Suprapubic skin (tissue), 4 donors: ENCODE results near the gene DOK5. TPM values are rescaled to one million over a fixed set of nuclear protein-coding genes. Genes with fewer than 3 reads are reported as not detected.

ENCODE experiments used
- DNase-seq, 2 donors: peaks; one replicate each; pipeline ENCODE4 v3.0.0-alpha.2; 2019; ENCODE audit warnings: low spot score in 2 of 2
- H3K27ac ChIP-seq: fragments of 200-600 bp; sonication (generic); one replicate; pipeline ENCODE4 v1.5.1; 2019
- H3K27me3 ChIP-seq: fragments of 200-600 bp; sonication (generic); one replicate; pipeline ENCODE4 v1.5.1; 2019
- H3K36me3 ChIP-seq: fragments of 200-600 bp; sonication (generic); one replicate; pipeline ENCODE4 v1.5.1; 2019
- H3K4me1 ChIP-seq: fragments of 200-600 bp; sonication (generic); one replicate; pipeline ENCODE4 v1.5.1; 2019
- H3K4me3 ChIP-seq: fragments of 200-600 bp; sonication (generic); one replicate; pipeline ENCODE4 v1.5.1; 2019; ENCODE audit warnings: mild to moderate bottlenecking
- H3K9me3 ChIP-seq: fragments of 200-600 bp; sonication (generic); one replicate; pipeline ENCODE4 v1.5.1; 2019
- CTCF ChIP-seq, 2 donors: fragments of 200-600 bp in 1 of 2; fragments of 450-650 bp in 1 of 2; sonication (generic) in 1 of 2; IDR thresholded peaks; one replicate each; pipeline ENCODE4 v1.5.1; 2016 to 2019; ENCODE audit warnings: antibody characterized with exemption in 2 of 2, mild to moderate bottlenecking in 1 of 2, moderate library complexity in 1 of 2
- EP300 ChIP-seq: sonication (generic); formaldehyde crosslinking; IDR thresholded peaks from one replicate; pipeline ENCODE4 v1.6.1; 2017; ENCODE audit warnings: antibody characterized with exemption
- POLR2A ChIP-seq, 2 donors: fragments of 450-650 bp; IDR thresholded peaks; one replicate each; pipeline ENCODE4 v1.6.1; 2017; ENCODE audit warnings: antibody characterized with exemption in 2 of 2, mild to moderate bottlenecking in 2 of 2, moderate library complexity in 2 of 2
- POLR2AphosphoS5 ChIP-seq, 3 donors: sonication (generic); formaldehyde crosslinking; IDR thresholded peaks; one replicate each; pipeline ENCODE4 v1.6.1; 2017; ENCODE audit warnings: antibody characterized with exemption in 3 of 3
- WGBS: methylation state at CpG from one replicate; pipeline ENCODE4 v1.1.5; 2018; 5-methylcytosine and 5-hydroxymethylcytosine counted together
- total RNA-seq, 4 donors: library from RNA; depleted of rRNA; stranded (reverse); fragments of >200 nt; gene quantifications; one replicate each; pipeline ENCODE4 v1.1.0, GENCODE V29; 2016

Gene DOK5
- total RNA-seq, 4 donors from 2014 or later, result 0.23 to 1.2 (median 0.89) TPM; not detected in 1

- Histone ChIP-seq H3K4me3 (no peak overlapping the region), H3K9me3 (no peaks in the 10 kb centered on the region), H3K4me1 (no peaks in the 10 kb centered on the region), H3K27me3 (peaks cover 3% of the 10 kb centered on the region), H3K27ac (no peak overlapping the region), H3K36me3 (no peaks in the 10 kb centered on the region)
- 48% methylated on average over 8 of the region's 8 CpGs for WGBS
- TF ChIP-seq CTCF (IDR thresholded peaks at IDR 0.05) (no peak), POLR2AphosphoS5 (IDR thresholded peaks at IDR 0.05) (no peak), POLR2A (IDR thresholded peaks at IDR 0.05) (no peak), EP300 (no peak)
- no peak for DNase-seq
Observed at GRCh38 chr20:54661880-54662465, 186.6 kb downstream of the DOK5 start.

- Histone ChIP-seq H3K27me3 (peaks cover 2% of the 10 kb centered on the region), H3K4me3 (no peak overlapping the region), H3K36me3 (no peaks in the 10 kb centered on the region), H3K4me1 (peaks cover 3% of the 10 kb centered on the region), H3K27ac (no peak overlapping the region), H3K9me3 (no peaks in the 10 kb centered on the region)
- WGBS, result 90% methylated on average over 1 of the region's 1 CpG
- TF ChIP-seq EP300 (no peak), CTCF (IDR thresholded peaks at IDR 0.05) (no peak), POLR2AphosphoS5 (IDR thresholded peaks at IDR 0.05) (no peak), POLR2A (IDR thresholded peaks at IDR 0.05) (no peak)
- DNase-seq, result no peak
Observed at GRCh38 chr20:54665812-54666211, 190.4 kb downstream of the DOK5 start.

- no peaks in the 10 kb centered on the region for H3K36me3 ChIP-seq
- 35% methylated on average over 12 of the region's 12 CpGs for WGBS
- DNase-seq, result no peak
- no peak overlapping the region for H3K27ac ChIP-seq
- H3K9me3 ChIP-seq, result no peaks in the 10 kb centered on the region
- peaks cover 3% of the 10 kb centered on the region for H3K4me1 ChIP-seq
- H3K27me3 ChIP-seq, result peaks cover 10% of the 10 kb centered on the region
- H3K4me3 ChIP-seq, result no peak overlapping the region
- peak in 1 of 2 donors; percentile 65 for TF ChIP-seq CTCF (IDR thresholded peaks at IDR 0.05)
- no peak for TF ChIP-seq POLR2A (IDR thresholded peaks at IDR 0.05)
Observed at GRCh38 chr20:54668271-54669039, 193.1 kb downstream of the DOK5 start.

GRCh38 chr20:54669040-54669363, 193.6 kb downstream of the DOK5 start:
- H3K27me3 ChIP-seq, result peaks cover 15% of the 10 kb centered on the region
- H3K27ac ChIP-seq, result no peak overlapping the region
- TF ChIP-seq POLR2A (IDR thresholded peaks at IDR 0.05) (no peak), POLR2AphosphoS5 (IDR thresholded peaks at IDR 0.05) (no peak), EP300 (no peak), CTCF (IDR thresholded peaks at IDR 0.05) (no peak)
- 71% methylated on average over 4 of the region's 4 CpGs for WGBS
- no peak overlapping the region for H3K4me3 ChIP-seq
- H3K36me3 ChIP-seq, result no peaks in the 10 kb centered on the region
- H3K4me1 ChIP-seq, result peaks cover 3% of the 10 kb centered on the region
- H3K9me3 ChIP-seq, result no peaks in the 10 kb centered on the region
- no peak for DNase-seq

- Histone ChIP-seq H3K4me3 (no peak overlapping the region), H3K27ac (no peak overlapping the region), H3K9me3 (no peaks in the 10 kb centered on the region), H3K4me1 (no peaks in the 10 kb centered on the region), H3K36me3 (no peaks in the 10 kb centered on the region), H3K27me3 (peaks cover 10% of the 10 kb centered on the region)
- 55% methylated on average over 1 of the region's 1 CpG for WGBS
- DNase-seq, result no peak
- TF ChIP-seq EP300, result no peak
- no peak for TF ChIP-seq POLR2AphosphoS5 (IDR thresholded peaks at IDR 0.05)
- TF ChIP-seq POLR2A (IDR thresholded peaks at IDR 0.05), result no peak
- TF ChIP-seq CTCF (IDR thresholded peaks at IDR 0.05), result no peak
Observed at GRCh38 chr20:54678253-54678652, 202.9 kb downstream of the DOK5 start.
